Omental fat pad (tissue), 4 donors: Measurements from ENCODE around the gene FARS2. TPM values are rescaled to one million over a fixed set of nuclear protein-coding genes. Genes with fewer than 3 reads are reported as not detected.

Source experiments
- ATAC-seq: fragments of 150-250 bp; one replicate; pipeline ENCODE4 v1.9.1; 2016; ENCODE audit warnings: mild to moderate bottlenecking, moderate library complexity; ENCODE audit not compliant: low FRiP score
- DNase-seq: peaks from one replicate; pipeline ENCODE4 v3.0.0-alpha.2; 2019; ENCODE audit warnings: low spot score
- total RNA-seq, 4 donors: library from RNA; depleted of rRNA; stranded (reverse); fragments of >200 nt; gene quantifications; one replicate each; pipeline ENCODE4 v1.1.0, GENCODE V29; 2016
- TF ChIP-seq, protein P1 (sequence below), 3 donors: fragments of 450-650 bp; IDR thresholded peaks; one replicate each; pipeline ENCODE4 v1.5.1; 2016 to 2017; ENCODE audit warnings: antibody characterized with exemption in 3 of 3, mild to moderate bottlenecking in 3 of 3, moderate library complexity in 2 of 3

The FARS2 gene
- total RNA-seq, 4 donors from 2014 or later, result 12.5 to 18.1 (median 14.5) TPM

DNA sequence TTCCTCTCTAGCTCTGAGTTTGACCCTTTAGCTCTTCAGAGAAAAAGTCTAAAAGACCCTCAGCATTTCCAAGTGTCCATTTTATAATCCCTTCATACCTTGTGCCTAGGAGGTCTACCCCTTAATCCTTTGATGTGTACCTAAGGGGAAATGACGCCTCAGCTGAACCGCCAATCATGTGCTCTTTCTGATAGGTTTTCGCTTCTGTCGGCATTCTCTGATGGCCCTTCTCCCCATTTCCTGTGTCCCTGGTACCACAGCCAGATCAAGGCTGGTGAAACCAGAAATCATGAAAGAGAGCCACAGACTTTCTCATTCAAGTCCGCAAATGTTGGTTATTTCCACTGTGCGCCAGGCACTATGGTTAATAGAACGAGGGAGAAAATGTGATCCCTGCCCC lies 333.9 kb downstream of the FARS2 start:
- ATAC-seq, result no peak
- TF ChIP-seq, protein P1, sequence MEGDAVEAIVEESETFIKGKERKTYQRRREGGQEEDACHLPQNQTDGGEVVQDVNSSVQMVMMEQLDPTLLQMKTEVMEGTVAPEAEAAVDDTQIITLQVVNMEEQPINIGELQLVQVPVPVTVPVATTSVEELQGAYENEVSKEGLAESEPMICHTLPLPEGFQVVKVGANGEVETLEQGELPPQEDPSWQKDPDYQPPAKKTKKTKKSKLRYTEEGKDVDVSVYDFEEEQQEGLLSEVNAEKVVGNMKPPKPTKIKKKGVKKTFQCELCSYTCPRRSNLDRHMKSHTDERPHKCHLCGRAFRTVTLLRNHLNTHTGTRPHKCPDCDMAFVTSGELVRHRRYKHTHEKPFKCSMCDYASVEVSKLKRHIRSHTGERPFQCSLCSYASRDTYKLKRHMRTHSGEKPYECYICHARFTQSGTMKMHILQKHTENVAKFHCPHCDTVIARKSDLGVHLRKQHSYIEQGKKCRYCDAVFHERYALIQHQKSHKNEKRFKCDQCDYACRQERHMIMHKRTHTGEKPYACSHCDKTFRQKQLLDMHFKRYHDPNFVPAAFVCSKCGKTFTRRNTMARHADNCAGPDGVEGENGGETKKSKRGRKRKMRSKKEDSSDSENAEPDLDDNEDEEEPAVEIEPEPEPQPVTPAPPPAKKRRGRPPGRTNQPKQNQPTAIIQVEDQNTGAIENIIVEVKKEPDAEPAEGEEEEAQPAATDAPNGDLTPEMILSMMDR (IDR thresholded peaks at IDR 0.05), result no peak
- DNase-seq, result no peak

DNA sequence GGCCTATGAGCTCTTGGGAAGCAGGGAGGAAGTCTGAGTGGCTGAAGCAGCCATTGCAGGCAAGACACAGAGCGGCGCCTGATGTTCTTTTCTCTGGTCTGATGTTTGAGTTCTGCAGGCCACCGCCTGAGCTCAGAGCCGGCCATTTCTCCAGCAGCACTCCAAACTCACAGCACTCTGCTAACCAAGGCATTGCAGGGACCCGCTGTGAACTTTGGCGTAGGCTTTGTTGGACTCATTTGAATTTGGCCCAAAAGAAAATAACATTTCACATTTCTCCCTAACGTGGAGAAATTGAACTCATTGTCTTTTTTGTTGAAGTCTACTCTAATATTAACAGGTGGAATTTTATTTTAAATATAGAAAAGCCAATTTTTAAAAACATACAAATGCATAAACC lies 336.1 kb downstream of the FARS2 start:
- no peak for ATAC-seq
- TF ChIP-seq, protein P1 (IDR thresholded peaks at IDR 0.05), result no peak
- DNase-seq, result no peak

DNA sequence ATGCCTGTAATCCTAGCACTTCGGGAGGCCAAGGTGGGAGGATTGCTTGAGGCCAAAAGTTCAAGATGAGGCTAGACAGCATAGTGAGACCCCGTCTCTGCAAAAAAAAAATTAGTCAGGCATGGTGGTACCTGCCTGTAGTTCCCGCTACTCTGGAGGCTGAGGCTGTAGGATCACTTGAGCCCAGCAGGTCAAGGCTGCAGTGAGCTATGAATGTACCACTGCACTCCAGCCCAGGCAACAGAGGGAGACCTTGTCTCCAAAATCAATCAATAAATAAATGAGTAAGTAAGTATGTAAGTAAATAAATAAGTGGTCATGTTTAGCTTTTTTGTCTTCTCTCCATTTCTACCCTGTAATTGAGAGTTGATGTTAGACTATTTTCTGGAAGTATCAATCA lies 336.8 kb downstream of the FARS2 start:
- ATAC-seq, result no peak
- no peak for DNase-seq
- TF ChIP-seq, protein P1 (IDR thresholded peaks at IDR 0.05), result no peak

DNA sequence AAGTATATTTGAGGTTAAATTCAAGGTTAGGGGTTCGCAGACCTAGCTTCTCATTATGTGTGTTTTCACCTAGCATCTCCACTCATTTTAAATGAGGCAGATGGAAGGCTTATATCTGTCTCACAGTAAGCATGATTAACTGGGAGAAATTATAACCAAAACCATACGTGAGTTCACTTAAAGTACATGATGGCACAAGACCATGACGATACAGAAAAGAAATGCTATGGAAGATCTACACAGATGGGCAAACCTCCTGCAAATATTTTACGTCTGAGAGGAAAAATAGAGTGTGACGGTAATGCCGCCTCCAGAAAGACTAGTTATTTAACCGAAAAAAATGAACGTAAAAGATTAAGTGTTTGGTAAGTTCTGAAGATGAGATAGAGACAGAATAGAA lies 337.8 kb downstream of the FARS2 start:
- TF ChIP-seq, protein P1 (IDR thresholded peaks at IDR 0.05), result no peak
- no peak for ATAC-seq
- DNase-seq, result no peak

DNA sequence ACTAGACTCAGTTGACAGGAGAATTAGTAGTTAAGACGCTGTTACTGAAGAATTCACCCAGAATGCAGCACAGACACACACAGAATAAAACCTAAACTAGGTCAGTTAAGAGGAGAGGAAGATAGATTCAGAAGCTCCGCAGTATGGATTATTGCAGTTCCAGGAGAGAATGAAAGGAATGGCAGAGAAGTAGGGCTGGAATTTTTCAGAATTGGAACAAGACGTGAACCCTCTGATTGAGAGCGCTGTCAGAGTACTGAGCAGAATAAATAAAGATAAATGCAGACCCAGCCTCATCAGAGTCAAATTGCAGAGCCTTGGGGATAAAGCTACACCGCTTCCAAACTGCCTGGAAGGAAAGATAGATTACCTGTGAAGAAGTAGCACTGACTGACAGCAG lies 344.6 kb downstream of the FARS2 start:
- TF ChIP-seq, protein P1 (IDR thresholded peaks at IDR 0.05), result no peak
- DNase-seq, result no peak
- ATAC-seq, result no peak

DNA sequence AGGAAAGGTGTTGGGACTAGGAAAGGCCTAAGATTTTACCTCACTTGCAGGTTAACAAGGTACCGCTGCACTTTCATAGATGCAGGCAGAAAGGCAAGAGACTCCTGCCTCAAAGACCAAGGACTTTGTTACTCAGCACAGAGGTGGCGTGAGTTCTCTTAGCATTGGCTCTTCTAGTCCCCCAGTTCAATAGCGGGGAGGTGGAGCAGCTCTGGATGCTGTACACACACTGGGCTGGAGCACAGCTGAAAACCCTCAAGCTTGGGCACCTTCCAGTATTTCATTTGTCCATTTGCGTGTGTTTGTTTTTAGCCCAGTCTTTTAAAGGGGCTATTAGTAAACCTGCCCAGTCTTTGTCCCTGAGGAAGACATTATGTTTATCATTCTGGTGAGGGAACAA lies 345.2 kb downstream of the FARS2 start:
- TF ChIP-seq, protein P1 (IDR thresholded peaks at IDR 0.05), result no peak
- ATAC-seq, result no peak
- DNase-seq, result no peak

DNA sequence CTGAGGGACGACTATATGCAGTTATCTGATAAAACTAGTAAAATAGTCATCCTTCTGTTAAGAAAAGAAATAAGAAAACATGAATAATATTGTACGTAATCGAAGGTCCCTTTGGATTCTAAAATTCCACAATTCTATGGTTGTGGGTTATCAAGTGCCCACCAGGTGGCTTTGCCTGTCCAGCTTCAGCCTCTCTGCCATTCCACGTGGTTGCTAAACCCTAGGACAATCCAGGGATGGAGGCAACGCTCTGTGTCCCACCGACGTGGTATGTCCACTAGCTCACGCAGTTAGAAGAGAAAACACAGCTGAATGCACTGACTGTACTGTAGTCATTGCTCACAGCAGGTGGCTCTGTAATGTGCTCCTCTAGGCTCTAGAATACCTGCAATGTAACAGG lies 349.3 kb downstream of the FARS2 start:
- DNase-seq (no peak), ATAC-seq (no peak)
- TF ChIP-seq, protein P1 (IDR thresholded peaks at IDR 0.05), result no peak
